ENCODE measurements around the gene B3GALT5.

The B3GALT5 gene

GRCh38 chr21:39650801-39651200, 38.1 kb downstream of the B3GALT5 start:
- Histone ChIP-seq H3K4me1 (ENCODE audit: low read depth, poor library complexity, severe bottlenecking) (peaks cover 4% of the 10 kb centered on the region), H3K79me2 (ENCODE audit: insufficient read depth, low read depth) (no peaks in the 10 kb centered on the region), H3K4me3 (IDR thresholded peaks at IDR 0.05; ENCODE audit: insufficient read depth, low read depth, low read length) (no peak overlapping the region), H3K9ac (no peak overlapping the region), H3K4me2 (no peak overlapping the region), H4K20me1 (ENCODE audit: insufficient read depth) (no peaks in the 10 kb centered on the region), H3K27ac (no peak overlapping the region), H2AFZ (ENCODE audit: low read depth) (no peak overlapping the region), H3K36me3 (ENCODE audit: insufficient read depth) (no peaks in the 10 kb centered on the region), H3K27me3 (ENCODE audit: insufficient read depth, low read depth) (no peaks in the 10 kb centered on the region)
- no peak for TF ChIP-seq CTCF (conservative IDR thresholded peaks at IDR 0.05; ENCODE audit: low read depth, low read length)

- H3K9ac ChIP-seq, result no peak overlapping the region
- no peak overlapping the region for H3K4me2 ChIP-seq
- no peak overlapping the region for H3K27ac ChIP-seq
- TF ChIP-seq CTCF (conservative IDR thresholded peaks at IDR 0.05; ENCODE audit: low read depth, low read length), result no peak
- H3K4me3 ChIP-seq (IDR thresholded peaks at IDR 0.05; ENCODE audit: insufficient read depth, low read depth, low read length), result no peak overlapping the region
- H3K36me3 ChIP-seq (ENCODE audit: insufficient read depth), result no peaks in the 10 kb centered on the region
- no peaks in the 10 kb centered on the region for H3K4me1 ChIP-seq (ENCODE audit: low read depth, poor library complexity, severe bottlenecking)
- no peak overlapping the region for H2AFZ ChIP-seq (ENCODE audit: low read depth)
- no peaks in the 10 kb centered on the region for H3K27me3 ChIP-seq (ENCODE audit: insufficient read depth, low read depth)
- no peaks in the 10 kb centered on the region for H4K20me1 ChIP-seq (ENCODE audit: insufficient read depth)
- no peaks in the 10 kb centered on the region for H3K79me2 ChIP-seq (ENCODE audit: insufficient read depth, low read depth)
Observed at GRCh38 chr21:39651206-39651605, 38.5 kb downstream of the B3GALT5 start.

- no peaks in the 10 kb centered on the region for H4K20me1 ChIP-seq (ENCODE audit: insufficient read depth)
- peaks cover 19% of the 10 kb centered on the region for H3K4me1 ChIP-seq (ENCODE audit: low read depth, poor library complexity, severe bottlenecking)
- no peaks in the 10 kb centered on the region for H3K27me3 ChIP-seq (ENCODE audit: insufficient read depth, low read depth)
- no peak overlapping the region for H3K9ac ChIP-seq
- H3K36me3 ChIP-seq (ENCODE audit: insufficient read depth), result no peaks in the 10 kb centered on the region
- no peak overlapping the region for H3K4me2 ChIP-seq
- H3K27ac ChIP-seq, result no peak overlapping the region
- H2AFZ ChIP-seq (ENCODE audit: low read depth), result no peak overlapping the region
- no peaks in the 10 kb centered on the region for H3K79me2 ChIP-seq (ENCODE audit: insufficient read depth, low read depth)
- TF ChIP-seq CTCF (conservative IDR thresholded peaks at IDR 0.05; ENCODE audit: low read depth, low read length), result no peak
- H3K4me3 ChIP-seq (IDR thresholded peaks at IDR 0.05; ENCODE audit: insufficient read depth, low read depth, low read length), result no peak overlapping the region
Observed at GRCh38 chr21:39654951-39655350, 42.2 kb downstream of the B3GALT5 start.

- H2AFZ ChIP-seq (ENCODE audit: low read depth), result no peak overlapping the region
- no peak overlapping the region for H3K4me3 ChIP-seq (IDR thresholded peaks at IDR 0.05; ENCODE audit: insufficient read depth, low read depth, low read length)
- no peaks in the 10 kb centered on the region for H3K79me2 ChIP-seq (ENCODE audit: insufficient read depth, low read depth)
- H3K4me2 ChIP-seq, result no peak overlapping the region
- H4K20me1 ChIP-seq (ENCODE audit: insufficient read depth), result no peaks in the 10 kb centered on the region
- H3K9ac ChIP-seq, result no peak overlapping the region
- peaks cover 19% of the 10 kb centered on the region for H3K4me1 ChIP-seq (ENCODE audit: low read depth, poor library complexity, severe bottlenecking)
- H3K27me3 ChIP-seq (ENCODE audit: insufficient read depth, low read depth), result no peaks in the 10 kb centered on the region
- TF ChIP-seq CTCF (conservative IDR thresholded peaks at IDR 0.05; ENCODE audit: low read depth, low read length), result no peak
- no peak overlapping the region for H3K27ac ChIP-seq
- no peaks in the 10 kb centered on the region for H3K36me3 ChIP-seq (ENCODE audit: insufficient read depth)
Observed at GRCh38 chr21:39655589-39655988, 42.8 kb downstream of the B3GALT5 start.
